HepG2 (cell line): Measurements from ENCODE around the gene DDR1. TPM values are rescaled to one million over a fixed set of nuclear protein-coding genes. Genes with fewer than 3 reads are reported as not detected.
"Not testable (repeated sequence)": the region's sequence is repeated elsewhere in the genome, so short reads cannot be mapped to it uniquely, and the experiment has no call there.

ENCODE experiments used
- ATAC-seq: fragments of 200-7000 bp; cut with Tn5 transposase; 3 replicates; pipeline ENCODE4 v1.9.1; 2020; ENCODE audit warnings: mild to moderate bottlenecking, moderate library complexity
- BruUV-seq: library from RNA; stranded (reverse); fragments of 400-500 nt; replicated peaks from 2 replicates; lab custom pipeline; 2021; lab: Mats Ljungman, UMichigan
- CTCF ChIA-PET: fragments of 300-600 bp; formaldehyde crosslinking; extraction: SDS; loops from one replicate; lab custom pipeline; 2021; ENCODE audit warnings: low total read pairs, inconsistent platforms, low intra/inter-chr PET ratio; lab: Yijun Ruan, JAX
- POLR2A ChIA-PET: fragments of 350-600 bp; sonication (Branson Sonifier 250); formaldehyde crosslinking; loops from one replicate; lab custom pipeline; 2020; ENCODE audit warnings: antibody characterized with exemption, inconsistent platforms; lab: Yijun Ruan, JAX
- DNase-seq: peaks from one replicate; pipeline ENCODE4 v3.0.0-alpha.2; 2015; ENCODE audit warnings: low spot score
- FAIRE-seq: peaks from 3 replicates; lab custom pipeline; 2011; peaks lifted over from hg19 to GRCh38; lab: Jason Lieb, UNC
- H2AFZ ChIP-seq: one replicate; pipeline ENCODE4 v1.6.1; 2011; ENCODE audit warnings: low read length, inconsistent platforms
- H3K27ac ChIP-seq: fragments of 300-600 bp; 3 replicates; pipeline ENCODE4 v1.8.0; 2011; ENCODE audit warnings: mixed run types, mild to moderate bottlenecking, mixed read lengths, low read length, inconsistent platforms; ENCODE audit not compliant: insufficient read depth; ENCODE audit errors: extremely low read length
- H3K27me3 ChIP-seq, 2 experiments: fragments of 200-600 bp in 1 of 2; 2 replicates in 1 of 2; 3 replicates in 1 of 2; pipeline versions ENCODE4 v1.6.0 to v1.8.0; 2011; ENCODE audit warnings: low read length in 2 of 2, mild to moderate bottlenecking in 2 of 2, moderate library complexity in 2 of 2, inconsistent platforms in 1 of 2; ENCODE audit not compliant: insufficient read depth in 2 of 2, control insufficient read depth in 1 of 2
- H3K36me3 ChIP-seq, 2 experiments: fragments of 200-600 bp in 1 of 2; replicated peaks in 1 of 2; 2 replicates in 1 of 2; 3 replicates in 1 of 2; pipeline versions ENCODE4 v1.5.1 to v1.8.0; 2011; ENCODE audit warnings: low read length in 2 of 2, inconsistent platforms in 1 of 2; ENCODE audit not compliant: insufficient read depth in 2 of 2, control insufficient read depth in 1 of 2
- H3K4me1 ChIP-seq: 2 replicates; pipeline ENCODE4 v1.5.1; 2012; ENCODE audit warnings: low read length, inconsistent platforms; ENCODE audit not compliant: insufficient read depth
- H3K4me2 ChIP-seq: 2 replicates; pipeline ENCODE4 v1.6.0; 2011; ENCODE audit warnings: low read depth, low read length, inconsistent platforms
- H3K4me3 ChIP-seq, 3 experiments: fragments of 200-600 bp in 1 of 3; sonication (generic), shearing (Covaris generic) in 1 of 3; replicated peaks in 1 of 3; 2 replicates each; pipeline ENCODE4 v1.5.1; 2011 to 2016; ENCODE audit warnings: low read length in 3 of 3, inconsistent platforms in 2 of 3, low read depth in 2 of 3, mild to moderate bottlenecking in 2 of 3, control low read depth in 1 of 3, mixed read lengths in 1 of 3; ENCODE audit not compliant: insufficient read depth in 1 of 3
- H3K79me2 ChIP-seq: one replicate; pipeline ENCODE4 v1.6.1; 2011; ENCODE audit warnings: low read length, inconsistent platforms; ENCODE audit not compliant: insufficient read depth
- H3K9ac ChIP-seq: 2 replicates; pipeline ENCODE4 v1.6.0; 2011; ENCODE audit warnings: mild to moderate bottlenecking, low read depth, low read length, inconsistent platforms; ENCODE audit not compliant: insufficient read depth
- H3K9me3 ChIP-seq: 2 replicates; pipeline ENCODE4 v1.5.1; 2012; ENCODE audit warnings: mild to moderate bottlenecking, low read length
- H4K20me1 ChIP-seq: 2 replicates; pipeline ENCODE4 v1.6.0; 2011; ENCODE audit warnings: inconsistent platforms, mild to moderate bottlenecking, low read length, moderate library complexity; ENCODE audit not compliant: insufficient read depth
- CEBPG ChIP-seq: IDR thresholded peaks from 2 replicates; pipeline ENCODE4 v1.6.1; 2016
- ZBTB20 ChIP-seq: sonication (generic); formaldehyde crosslinking; IDR thresholded peaks from 2 replicates; pipeline ENCODE4 v1.8.1; 2023; ENCODE audit warnings: missing genetic modification reagents, low read depth, mild to moderate bottlenecking, borderline replicate concordance
- whole genome bisulfite sequencing: methylation state at CpG from one replicate; pipeline ENCODE4 v1.1.6; 2017; ENCODE audit warnings: low lambda C conversion rate; 5-methylcytosine and 5-hydroxymethylcytosine counted together
- in situ Hi-C: cut with HindIII; loops from 2 replicates; pipeline ENCODE4 v1.10.0; 2017; ENCODE audit warnings: low pct_unique_long_range_greater_than_20kb; ENCODE audit not compliant: extremely low pct_ligation_motif_present
- intact Hi-C: fragments of 100-400 bp; cut with micrococcal nuclease; formaldehyde crosslinking; loops from one replicate; pipeline ENCODE4 v1.10.0; 2022; ENCODE audit not compliant: unreplicated experiment
- polyA plus RNA-seq, 8 experiments: library from polyadenylated mRNA; depleted of rRNA in 3 of 8; stranded (reverse) in 7 of 8; unstranded in 1 of 8; fragments of >200 nt; fragmentation: Illumina TruSeq in 4 of 8; extraction: Trizol in 4 of 8; gene quantifications; 2 replicates each; pipeline versions ENCODE4 v1.2.1 to v1.2.3, GENCODE V29; 2011 to 2016; ENCODE audit warnings: low read depth in 4 of 8, missing spikeins in 1 of 8, mixed read lengths in 1 of 8; ENCODE audit not compliant: insufficient read depth in 1 of 8
- total RNA-seq, 5 experiments: library from RNA; depleted of rRNA; stranded (reverse); fragments of >200 nt; fragmentation: Illumina TruSeq; extraction: Trizol; gene quantifications; 2 replicates each; pipeline ENCODE4 v1.2.3, GENCODE V29; 2016; ENCODE audit warnings: low read depth in 1 of 5

The DDR1 gene
- total and polyA plus RNA-seq, 2 of the 13 experiments (the other 11 are each of a cell fraction or from before 2014, with no cell fraction given): 16.7 to 20.2 TPM

DNA sequence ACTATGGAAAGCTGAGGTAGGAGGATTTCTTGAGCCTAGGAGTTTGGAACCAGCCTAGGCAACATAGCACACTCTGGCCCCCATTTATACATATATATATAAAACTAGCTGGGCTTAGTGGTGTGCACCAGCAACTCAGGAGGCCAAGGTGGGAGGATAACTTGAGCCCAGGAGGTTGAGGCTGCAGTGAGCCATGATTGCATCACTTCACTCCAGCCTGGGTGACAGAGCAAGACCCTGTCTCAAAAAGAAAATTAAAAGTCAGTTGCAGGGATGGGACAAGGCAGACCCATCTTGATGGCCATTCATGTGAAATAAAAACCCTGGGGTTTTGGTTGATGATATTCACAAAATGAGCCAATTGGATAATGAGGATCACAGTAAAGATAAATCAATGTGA, 17.1 kb downstream of the DDR1 start:
- in situ Hi-C loops: no loop called here
- Histone ChIP-seq H2AFZ (no peak overlapping the region), H3K4me1 (peaks cover 12% of the 10 kb centered on the region), H3K9me3 (no peaks in the 10 kb centered on the region), H3K4me2 (no peak overlapping the region), H3K27me3 (no peaks in the 10 kb centered on the region), H3K9ac (no peak overlapping the region), H3K36me3 (peaks cover 17 to 32% of the 10 kb centered on the region in 2 experiments; a peak in 4 of 5 replicates), H4K20me1 (no peaks in the 10 kb centered on the region), H3K79me2 (no peaks in the 10 kb centered on the region), H3K27ac (no peak overlapping the region), H3K4me3 (no peak overlapping the region)
- ChIA-PET CTCF (no interaction called here), POLR2A (interaction anchor here (1.3 kb wide), 1 partner anchor 12 kb away, joined by 3 read pairs; the partner anchor contains the start of gene VARS2)
- FAIRE-seq: no peak
- DNase-seq: no peak
- ATAC-seq: no peak
- no TSS peak for BruUV-seq
- intact Hi-C loops: no loop called here
- TF ChIP-seq ZBTB20 (CRISPR knock-in tag) (no peak), CEBPG (CRISPR knock-in tag) (peak; percentile 31; the same call in 1 of the 2 replicates)

DNA sequence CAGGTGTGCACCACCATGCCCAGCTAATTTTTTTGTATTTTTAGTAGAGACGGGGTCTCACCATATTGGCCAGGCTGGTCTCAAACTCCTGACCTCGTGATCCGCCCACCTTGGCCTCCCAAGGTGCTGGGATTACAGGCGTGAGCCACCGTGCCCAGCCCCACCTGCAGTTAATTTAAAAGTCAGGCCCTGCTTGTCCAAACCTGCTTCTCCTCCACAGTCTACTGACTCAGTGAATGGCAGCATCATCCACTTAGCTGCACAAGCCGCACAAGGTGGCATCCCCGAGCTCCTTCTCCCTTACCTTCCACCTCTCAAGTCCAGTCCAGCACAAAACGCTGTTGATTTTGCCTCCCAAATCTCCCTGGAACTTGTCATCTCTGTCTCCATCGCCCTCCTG, 17.9 kb downstream of the DDR1 start:
- intact Hi-C loops, ATAC-seq, H3K79me2 ChIP-seq, H3K4me3 ChIP-seq, DNase-seq, H3K9me3 ChIP-seq, H3K27me3 ChIP-seq, H2AFZ ChIP-seq, H3K4me2 ChIP-seq, H4K20me1 ChIP-seq, FAIRE-seq, H3K27ac ChIP-seq, CTCF ChIA-PET, BruUV-seq, in situ Hi-C loops, H3K9ac ChIP-seq: not testable (repeated sequence)
- 67% methylated on average over 9 of the region's 9 CpGs for WGBS
- POLR2A ChIA-PET: interaction anchor here (1.3 kb wide), 1 partner anchor 12 kb away, joined by 3 read pairs; the partner anchor contains the start of gene VARS2
- Histone ChIP-seq H3K4me1 (peaks cover 20% of the 10 kb centered on the region), H3K36me3 (peaks cover 14 to 27% of the 10 kb centered on the region in 2 experiments; a peak in 4 of 5 replicates)
